Measurements from ENCODE around the gene TNFAIP8. TPM values are rescaled to one million over a fixed set of nuclear protein-coding genes. Genes with fewer than 3 reads are reported as not detected.
A peak's percentile ranks its signal among the peaks of the same experiment; 100 is the strongest.

Gene TNFAIP8
- total and polyA plus RNA-seq, 2 of the 13 experiments (the other 11 are each of a cell fraction or from before 2014, with no cell fraction given), result 6.4 to 11.2 TPM

- TF ChIP-seq SALL2 (CRISPR knock-in tag; IDR thresholded peaks at IDR 0.05) (no peak), FOXA3 (CRISPR knock-in tag; IDR thresholded peaks at IDR 0.05) (peak; percentile 33; the same call in 1 of the 2 replicates), PHF8 (CRISPR knock-in tag; IDR thresholded peaks at IDR 0.05) (0 out of 2 replicates have a peak, but pooled peaks have one; percentile 24), HNF1A (IDR thresholded peaks at IDR 0.05; ENCODE audit: low read depth) (no peak), HNF1A (CRISPR knock-in tag; IDR thresholded peaks at IDR 0.05; ENCODE audit: borderline replicate concordance) (no peak), ZNF781 (CRISPR knock-in tag; IDR thresholded peaks at IDR 0.05; ENCODE audit: borderline replicate concordance, not compliant biosample characterization) (no peak), ZMAT5 (CRISPR knock-in tag; IDR thresholded peaks at IDR 0.05; ENCODE audit: borderline replicate concordance, low read depth) (no peak), KAT8 (CRISPR knock-in tag; IDR thresholded peaks at IDR 0.05) (peak; percentile 25; the same call in 1 of the 2 replicates), ZFX (CRISPR knock-in tag; IDR thresholded peaks at IDR 0.05; ENCODE audit: low read depth) (peak; percentile 63), MEF2D (CRISPR knock-in tag; IDR thresholded peaks at IDR 0.05) (0 out of 2 replicates have a peak, but pooled peaks have one; percentile 27), PAXIP1 (CRISPR knock-in tag; conservative IDR thresholded peaks at IDR 0.05) (peak; percentile 73), ZNF383 (CRISPR knock-in tag; IDR thresholded peaks at IDR 0.05; ENCODE audit: borderline replicate concordance) (no peak), ZFY (CRISPR knock-in tag; IDR thresholded peaks at IDR 0.05) (peak; percentile 24; the same call in 1 of the 2 replicates)
Observed at GRCh38 chr5:119387945-119388618, 32.3 kb downstream of the TNFAIP8 start (continued).

Measured in HepG2 (cell line).